ENCODE data around the gene CCDC93. TPM values are rescaled to one million over a fixed set of nuclear protein-coding genes. Genes with fewer than 3 reads are reported as not detected.

The CCDC93 gene
- total RNA-seq, result 10 to 100 TPM; 11.0 to 21.7 TPM

GRCh38 chr2:118013724-118014491 is at the start of gene CCDC93:
Gene CCDC93, minus strand, starts transcription at chr2:118014070. Its CDS starts 75 bp downstream, at chr2:118013995.
- Histone ChIP-seq H3K27me3 (replicated peaks; ENCODE audit: insufficient read depth) (no peaks in the 10 kb centered on the region), H3K9me3 (no peaks in the 10 kb centered on the region), H3K4me3 (peak within 1 kb of the TSS; percentile 85), H3K36me3 (no peaks in the 10 kb centered on the region), H3K27ac (peak within 1 kb of the TSS; percentile 70), H3K4me1 (ENCODE audit: control insufficient read depth in 1 of 2, low read depth in 2 of 2) (peaks cover 5 to 18% of the 10 kb centered on the region in 2 donors)
- DNase-seq (ENCODE audit: low spot score) (peak; percentile 9), ATAC-seq (ENCODE audit: insufficient number of reproducible peaks, low FRiP score, low read depth) (peak; percentile 85)
- no peak for TF ChIP-seq CTCF (IDR thresholded peaks at IDR 0.05)

- no peaks in the 10 kb centered on the region for H3K27me3 ChIP-seq (replicated peaks; ENCODE audit: insufficient read depth)
- H3K36me3 ChIP-seq, result no peaks in the 10 kb centered on the region
- H3K4me1 ChIP-seq (ENCODE audit: control insufficient read depth in 1 of 2, low read depth in 2 of 2), result no peaks in the 10 kb centered on the region
- ATAC-seq (ENCODE audit: insufficient number of reproducible peaks, low FRiP score, low read depth) (no peak), DNase-seq (ENCODE audit: low spot score) (no peak)
- H3K9me3 ChIP-seq, result no peaks in the 10 kb centered on the region
- no peak overlapping the region for H3K27ac ChIP-seq
- no peak for TF ChIP-seq CTCF (IDR thresholded peaks at IDR 0.05)
- H3K4me3 ChIP-seq, result no peak overlapping the region
Measured at GRCh38 chr2:118062669-118063068, 48.8 kb upstream of the CCDC93 start.

GRCh38 chr2:118062048-118062447 is 48.2 kb upstream of the CCDC93 start:
- H3K4me1 ChIP-seq (ENCODE audit: control insufficient read depth in 1 of 2, low read depth in 2 of 2), result no peaks in the 10 kb centered on the region
- DNase-seq (ENCODE audit: low spot score) (no peak), ATAC-seq (ENCODE audit: insufficient number of reproducible peaks, low FRiP score, low read depth) (no peak)
- H3K27me3 ChIP-seq (replicated peaks; ENCODE audit: insufficient read depth), result no peaks in the 10 kb centered on the region
- no peaks in the 10 kb centered on the region for H3K9me3 ChIP-seq
- no peak overlapping the region for H3K27ac ChIP-seq
- no peaks in the 10 kb centered on the region for H3K36me3 ChIP-seq
- no peak overlapping the region for H3K4me3 ChIP-seq
- no peak for TF ChIP-seq CTCF (IDR thresholded peaks at IDR 0.05)

- H3K27me3 ChIP-seq (replicated peaks; ENCODE audit: insufficient read depth), result no peaks in the 10 kb centered on the region
- H3K36me3 ChIP-seq, result no peaks in the 10 kb centered on the region
- no peak for TF ChIP-seq CTCF (IDR thresholded peaks at IDR 0.05)
- no peak overlapping the region for H3K27ac ChIP-seq
- no peak for ATAC-seq (ENCODE audit: insufficient number of reproducible peaks, low FRiP score, low read depth)
- H3K9me3 ChIP-seq, result no peaks in the 10 kb centered on the region
- DNase-seq (ENCODE audit: low spot score), result no peak
- H3K4me1 ChIP-seq (ENCODE audit: control insufficient read depth in 1 of 2, low read depth in 2 of 2), result no peaks in the 10 kb centered on the region
- H3K4me3 ChIP-seq, result no peak overlapping the region
Measured at GRCh38 chr2:118061135-118061955, 47.5 kb upstream of the CCDC93 start.

GRCh38 chr2:118059919-118060478 is 46.1 kb upstream of the CCDC93 start:
- no peak for TF ChIP-seq CTCF (IDR thresholded peaks at IDR 0.05)
- Histone ChIP-seq H3K9me3 (no peaks in the 10 kb centered on the region), H3K27ac (no peak overlapping the region), H3K27me3 (replicated peaks; ENCODE audit: insufficient read depth) (no peaks in the 10 kb centered on the region), H3K4me1 (ENCODE audit: control insufficient read depth in 1 of 2, low read depth in 2 of 2) (no peaks in the 10 kb centered on the region), H3K4me3 (no peak overlapping the region), H3K36me3 (no peaks in the 10 kb centered on the region)
- no peak for DNase-seq (ENCODE audit: low spot score)
- no peak for ATAC-seq (ENCODE audit: insufficient number of reproducible peaks, low FRiP score, low read depth)
